GM12874 (cell line): Measurements from ENCODE around the gene GMPR.

Experiments
- TF ChIP-seq, protein P1 (sequence below): IDR thresholded peaks from 2 replicates; pipeline ENCODE4 v1.5.1; 2011; ENCODE audit warnings: low read depth, mild to moderate bottlenecking, control low read depth, low read length, moderate library complexity; ENCODE audit not compliant: insufficient read depth

The GMPR gene

DNA sequence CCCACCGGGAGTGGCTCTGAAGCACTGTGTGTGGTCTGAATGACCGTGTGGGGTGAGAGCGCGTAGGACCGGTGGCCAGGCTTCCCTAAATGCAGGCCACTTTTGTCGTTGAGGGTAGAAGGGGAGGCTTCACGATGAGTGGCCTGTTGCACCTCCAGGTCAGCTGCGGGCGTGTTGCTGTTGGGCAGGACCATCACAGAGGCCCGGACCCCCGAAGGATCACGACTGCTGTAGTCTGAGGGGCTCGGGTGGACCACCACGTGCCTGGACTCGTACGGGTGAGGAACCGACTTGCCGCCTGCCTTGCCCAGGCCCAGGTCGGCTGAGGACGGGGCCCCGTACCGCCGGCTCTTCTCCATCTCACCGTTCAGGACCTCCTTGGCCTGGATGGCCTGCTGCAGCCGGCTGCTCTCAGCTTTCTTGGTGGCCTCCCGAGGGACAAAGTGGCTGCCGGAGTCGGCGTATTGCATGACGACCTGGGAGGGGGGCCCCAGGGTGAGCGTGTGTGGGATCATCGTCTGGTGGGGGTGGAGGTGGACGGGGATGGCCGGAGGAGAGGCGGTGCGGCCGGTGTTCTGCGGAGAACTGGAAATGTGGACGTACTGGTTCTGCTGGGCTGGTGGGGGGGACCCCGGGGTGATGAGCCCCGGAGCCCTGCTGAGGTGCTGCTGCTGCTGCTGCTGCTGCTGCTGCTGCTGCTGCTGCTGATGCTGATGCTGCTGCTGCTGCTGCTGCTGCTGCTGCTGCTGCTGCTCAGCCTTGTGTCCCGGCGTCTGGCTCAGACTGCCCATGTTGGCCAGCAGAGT lies 88.8 kb downstream of the GMPR start:
- TF ChIP-seq, protein P1, sequence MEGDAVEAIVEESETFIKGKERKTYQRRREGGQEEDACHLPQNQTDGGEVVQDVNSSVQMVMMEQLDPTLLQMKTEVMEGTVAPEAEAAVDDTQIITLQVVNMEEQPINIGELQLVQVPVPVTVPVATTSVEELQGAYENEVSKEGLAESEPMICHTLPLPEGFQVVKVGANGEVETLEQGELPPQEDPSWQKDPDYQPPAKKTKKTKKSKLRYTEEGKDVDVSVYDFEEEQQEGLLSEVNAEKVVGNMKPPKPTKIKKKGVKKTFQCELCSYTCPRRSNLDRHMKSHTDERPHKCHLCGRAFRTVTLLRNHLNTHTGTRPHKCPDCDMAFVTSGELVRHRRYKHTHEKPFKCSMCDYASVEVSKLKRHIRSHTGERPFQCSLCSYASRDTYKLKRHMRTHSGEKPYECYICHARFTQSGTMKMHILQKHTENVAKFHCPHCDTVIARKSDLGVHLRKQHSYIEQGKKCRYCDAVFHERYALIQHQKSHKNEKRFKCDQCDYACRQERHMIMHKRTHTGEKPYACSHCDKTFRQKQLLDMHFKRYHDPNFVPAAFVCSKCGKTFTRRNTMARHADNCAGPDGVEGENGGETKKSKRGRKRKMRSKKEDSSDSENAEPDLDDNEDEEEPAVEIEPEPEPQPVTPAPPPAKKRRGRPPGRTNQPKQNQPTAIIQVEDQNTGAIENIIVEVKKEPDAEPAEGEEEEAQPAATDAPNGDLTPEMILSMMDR, result no peak

GRCh38 chr6:16327777-16328325 lies 89.5 kb downstream of the GMPR start:
- TF ChIP-seq, protein P1, result no peak

GRCh38 chr6:16329233-16329632 lies 90.8 kb downstream of the GMPR start:
- TF ChIP-seq, protein P1, result no peak

DNA sequence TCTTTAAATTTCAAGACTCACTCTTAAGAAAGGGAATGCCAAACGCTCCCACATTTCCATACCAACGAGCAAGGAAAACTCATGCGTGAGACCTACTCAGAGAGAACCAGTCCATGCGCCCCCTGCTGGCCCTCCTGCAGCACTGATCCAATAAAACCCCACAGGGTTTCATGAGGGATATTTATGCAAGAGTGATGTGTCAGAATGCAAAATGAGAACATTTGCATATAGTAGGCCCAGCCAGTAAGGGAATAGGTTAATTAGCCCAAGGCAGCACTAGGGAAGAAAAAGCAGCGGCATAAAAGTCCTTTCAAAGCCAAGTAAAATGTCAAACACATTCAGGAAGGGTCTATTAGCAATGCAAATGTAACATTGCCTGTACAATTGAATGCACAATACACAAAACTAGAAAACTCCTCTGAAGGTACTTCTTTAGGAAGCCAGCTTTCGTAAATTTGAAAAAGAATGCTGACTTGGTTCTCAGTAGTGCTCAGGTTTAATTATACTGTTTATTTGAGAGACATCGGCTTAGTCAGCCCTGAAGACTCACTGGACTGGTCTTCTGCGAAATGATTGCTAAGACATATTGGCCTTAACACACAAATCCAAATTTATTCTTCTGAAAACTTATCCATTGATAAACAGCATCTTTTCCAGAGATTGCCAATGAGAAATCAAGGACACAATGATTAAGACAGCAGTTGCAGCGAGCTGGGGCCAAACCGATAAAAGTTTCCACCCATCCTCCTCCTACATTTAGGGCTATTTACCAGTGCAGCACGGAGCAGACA lies 93.2 kb downstream of the GMPR start:
- TF ChIP-seq, protein P1, result peak; percentile 83

DNA sequence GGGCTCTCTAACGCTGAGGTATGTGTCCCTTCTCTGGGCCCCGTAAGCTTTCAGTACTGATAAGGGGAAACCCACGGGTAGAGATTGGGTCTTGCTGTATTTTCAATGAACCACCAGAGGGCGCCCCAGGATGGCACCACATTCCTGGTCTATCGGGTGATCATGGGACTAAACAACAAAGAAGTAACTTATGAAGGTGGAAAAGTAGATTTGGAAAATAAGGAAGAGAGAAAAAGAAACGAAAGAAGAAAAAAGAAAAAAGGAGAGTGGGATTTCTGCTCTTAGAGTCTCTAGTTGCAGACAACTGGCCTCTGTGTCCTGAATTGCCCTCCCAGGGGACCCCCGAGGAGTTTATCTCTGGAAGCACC lies 93.8 kb downstream of the GMPR start:
- TF ChIP-seq, protein P1, result peak; percentile 78

- TF ChIP-seq, protein P1, result no peak
Observed at GRCh38 chr6:16333580-16333979, 95.2 kb downstream of the GMPR start.

DNA sequence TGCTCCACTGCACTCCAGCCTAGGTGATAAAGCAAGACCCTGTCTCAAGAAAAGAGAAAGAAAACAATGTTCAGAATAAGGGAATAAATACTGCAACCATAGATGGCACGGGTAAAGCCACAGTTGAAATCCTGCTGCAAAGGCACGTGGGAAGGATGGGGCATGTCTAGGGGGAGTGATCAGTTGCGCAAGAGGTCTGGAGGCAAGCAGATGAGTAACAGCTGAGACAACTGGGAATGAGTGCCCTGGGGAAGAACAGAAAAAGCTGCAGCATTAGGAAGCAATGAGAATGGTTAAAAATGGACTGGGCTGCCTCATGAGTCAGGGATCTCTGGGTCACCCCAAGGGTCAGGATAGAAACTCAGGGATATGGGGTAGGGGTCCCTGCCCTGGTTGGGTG lies 96.3 kb downstream of the GMPR start:
- TF ChIP-seq, protein P1, result no peak
